ENCODE results near the gene OR2T3.
"Not testable (repeated sequence)": the region's sequence is repeated elsewhere in the genome, so short reads cannot be mapped to it uniquely, and the experiment has no call there.

- TF ChIP-seq CTCF (IDR thresholded peaks at IDR 0.05); JUND (IDR thresholded peaks at IDR 0.05); ZBTB33 (IDR thresholded peaks at IDR 0.05; ENCODE audit: borderline replicate concordance, low read depth); POLR2AphosphoS5 (IDR thresholded peaks at IDR 0.05; ENCODE audit: low read depth, low read length); MXI1 (IDR thresholded peaks at IDR 0.05; ENCODE audit: low read depth, low read length); MAX (IDR thresholded peaks at IDR 0.05; ENCODE audit: low read depth); YY1 (IDR thresholded peaks at IDR 0.05; ENCODE audit: low read depth); MEF2A (IDR thresholded peaks at IDR 0.05; ENCODE audit: borderline replicate concordance, low read depth): not testable (repeated sequence)
These were observed 2.5 kb downstream of the OR2T3 start for GRCh38 chr1:248475660-248476059.
